GM23338 (cell line): Measurements from ENCODE around the gene CSTF1. TPM values are rescaled to one million over a fixed set of nuclear protein-coding genes. Genes with fewer than 3 reads are reported as not detected.

ENCODE experiments used
- ATAC-seq: fragments of 200-7000 bp; cut with Tn5 transposase; 3 replicates; pipeline ENCODE4 v1.9.1; 2020
- DNase-seq: peaks from one replicate; pipeline ENCODE4 v3.0.0-alpha.2; 2015; ENCODE audit warnings: low spot score
- H2AFZ ChIP-seq: fragments of 200-600 bp; sonication (generic); 2 replicates; pipeline ENCODE4 v1.8.0; 2016; ENCODE audit warnings: antibody characterized with exemption, mild to moderate bottlenecking, moderate library complexity
- H3F3A ChIP-seq: fragments of 200-600 bp; sonication (generic); replicated peaks from 2 replicates; pipeline ENCODE4 v1.8.0; 2017; ENCODE audit warnings: antibody characterized with exemption, mixed run types, low read depth
- H3K27ac ChIP-seq: fragments of 200-600 bp; sonication (generic); 2 replicates; pipeline ENCODE4 v1.6.1; 2016; ENCODE audit warnings: low read depth
- H3K27me3 ChIP-seq: fragments of 200-600 bp; sonication (generic); 2 replicates; pipeline ENCODE4 v1.8.0; 2016; ENCODE audit warnings: mild to moderate bottlenecking, mixed run types, moderate library complexity; ENCODE audit not compliant: insufficient read depth
- H3K36me3 ChIP-seq: fragments of 200-600 bp; sonication (generic); 2 replicates; pipeline ENCODE4 v1.8.0; 2016; ENCODE audit warnings: mild to moderate bottlenecking; ENCODE audit not compliant: insufficient read depth
- H3K4me1 ChIP-seq: fragments of 200-600 bp; sonication (generic); 2 replicates; pipeline ENCODE4 v1.8.0; 2016; ENCODE audit warnings: mild to moderate bottlenecking, moderate library complexity; ENCODE audit not compliant: insufficient read depth
- H3K4me2 ChIP-seq: fragments of 200-600 bp; sonication (generic); 2 replicates; pipeline ENCODE4 v1.7.1; 2017; ENCODE audit warnings: mixed run types
- H3K4me3 ChIP-seq: fragments of 200-600 bp; sonication (generic); 2 replicates; pipeline ENCODE4 v1.6.1; 2016; ENCODE audit warnings: mixed run types
- H3K79me2 ChIP-seq: fragments of 200-600 bp; sonication (generic); replicated peaks from 2 replicates; pipeline ENCODE4 v1.8.0; 2017; ENCODE audit warnings: mild to moderate bottlenecking; ENCODE audit not compliant: insufficient read depth
- H3K9me2 ChIP-seq: fragments of 200-600 bp; sonication (generic); 2 replicates; pipeline ENCODE4 v1.8.0; 2017; ENCODE audit not compliant: insufficient read depth
- H4K20me1 ChIP-seq: fragments of 200-600 bp; sonication (generic); replicated peaks from 2 replicates; pipeline ENCODE4 v1.8.0; 2017; ENCODE audit warnings: mild to moderate bottlenecking; ENCODE audit not compliant: insufficient read depth
- H3K27ac Mint-ChIP-seq: 2 replicates; pipeline ENCODE4 v1.8.0; 2020; ENCODE audit warnings: inconsistent platforms, mild to moderate bottlenecking, moderate library complexity, mixed read lengths
- H3K27me3 Mint-ChIP-seq: 3 replicates; pipeline ENCODE4 v1.8.0; 2022; ENCODE audit warnings: low read depth, mild to moderate bottlenecking, moderate library complexity, mixed read lengths, inconsistent platforms; ENCODE audit not compliant: insufficient read depth, poor library complexity
- H3K36me3 Mint-ChIP-seq: 3 replicates; pipeline ENCODE4 v1.8.0; 2021; ENCODE audit warnings: low read depth, mild to moderate bottlenecking, inconsistent platforms, moderate library complexity, mixed read lengths
- H3K4me1 Mint-ChIP-seq: 3 replicates; pipeline ENCODE4 v1.8.0; 2020; ENCODE audit warnings: mild to moderate bottlenecking, inconsistent platforms, mixed read lengths
- H3K4me3 Mint-ChIP-seq: 3 replicates; pipeline ENCODE4 v1.8.0; 2021; ENCODE audit warnings: moderate library complexity, mild to moderate bottlenecking, inconsistent platforms, mixed read lengths
- H3K9me3 Mint-ChIP-seq: 3 replicates; pipeline ENCODE4 v1.8.0; 2020; ENCODE audit warnings: moderate library complexity, mild to moderate bottlenecking, inconsistent platforms, mixed read lengths
- CREB1 ChIP-seq: fragments of 250-450 bp; sonication (Bioruptor Pico); IDR thresholded peaks from 2 replicates; pipeline ENCODE4 v1.5.0; 2020; ENCODE audit warnings: low read depth, mild to moderate bottlenecking, moderate library complexity
- ETS1 ChIP-seq: IDR thresholded peaks from 2 replicates; pipeline ENCODE4 v1.6.1; 2016; ENCODE audit warnings: antibody characterized with exemption
- EZH2phosphoT487 ChIP-seq: fragments of 200-600 bp; sonication (generic); IDR thresholded peaks from one replicate; pipeline ENCODE4 v1.8.1; 2018; ENCODE audit warnings: antibody characterized with exemption; ENCODE audit not compliant: unreplicated experiment
- POLR2AphosphoS5 ChIP-seq: IDR thresholded peaks from 2 replicates; pipeline ENCODE4 v1.6.1; 2016; ENCODE audit warnings: antibody characterized with exemption, low read depth
- REST ChIP-seq: IDR thresholded peaks from one replicate; pipeline ENCODE4 v1.6.1; 2018; ENCODE audit warnings: antibody characterized with exemption; ENCODE audit not compliant: unreplicated experiment
- ZNF331 ChIP-seq: fragments of 250-450 bp; sonication (Bioruptor Pico); IDR thresholded peaks from 2 replicates; pipeline ENCODE4 v1.5.0; 2020; ENCODE audit warnings: low read depth, mild to moderate bottlenecking, moderate library complexity
- polyA plus RNA-seq: library from polyadenylated mRNA; unstranded; fragments of >200 nt; fragmentation: Nextera tagmentation; extraction: Ambion mirVana; gene quantifications from 2 replicates; pipeline ENCODE4 v1.2.1, GENCODE V29; 2016
- total RNA-seq: library from RNA; depleted of rRNA; stranded (reverse); fragments of >200 nt; shearing (Covaris generic); gene quantifications from 2 replicates; pipeline ENCODE4 v1.2.3, GENCODE V29; 2014
- TF ChIP-seq, protein P1 (sequence below): fragments of 250-450 bp; sonication (Bioruptor Pico); IDR thresholded peaks from 2 replicates; pipeline ENCODE4 v1.5.0; 2020; ENCODE audit warnings: mild to moderate bottlenecking, moderate library complexity

The CSTF1 gene
- total and polyA plus RNA-seq, 2 experiments from 2014 or later: 21.5 to 62.3 TPM

DNA sequence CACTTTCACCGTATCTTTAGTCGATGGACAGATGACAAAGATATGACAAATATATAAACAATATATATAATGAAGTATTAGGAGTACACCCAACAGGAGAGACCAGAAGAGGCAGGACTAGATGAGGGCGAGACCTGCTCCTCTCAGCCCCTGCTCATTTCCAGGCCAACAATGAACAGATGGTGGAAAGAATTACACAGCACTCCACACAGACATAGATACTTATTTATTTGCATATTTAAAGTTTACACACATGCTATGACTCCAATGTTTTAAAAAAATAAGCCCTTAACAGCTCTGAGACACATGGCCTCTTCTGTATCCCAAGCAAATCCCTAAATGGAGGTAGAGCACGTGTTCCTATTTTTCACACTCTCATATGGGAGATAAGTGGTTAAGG is 23.3 kb upstream of the CSTF1 start (continued):
- TF ChIP-seq REST (no peak), EZH2phosphoT487 (no peak), POLR2AphosphoS5 (no peak), ZNF331 (CRISPR knock-in tag) (no peak), ETS1 (no peak), CREB1 (CRISPR knock-in tag) (no peak)

DNA sequence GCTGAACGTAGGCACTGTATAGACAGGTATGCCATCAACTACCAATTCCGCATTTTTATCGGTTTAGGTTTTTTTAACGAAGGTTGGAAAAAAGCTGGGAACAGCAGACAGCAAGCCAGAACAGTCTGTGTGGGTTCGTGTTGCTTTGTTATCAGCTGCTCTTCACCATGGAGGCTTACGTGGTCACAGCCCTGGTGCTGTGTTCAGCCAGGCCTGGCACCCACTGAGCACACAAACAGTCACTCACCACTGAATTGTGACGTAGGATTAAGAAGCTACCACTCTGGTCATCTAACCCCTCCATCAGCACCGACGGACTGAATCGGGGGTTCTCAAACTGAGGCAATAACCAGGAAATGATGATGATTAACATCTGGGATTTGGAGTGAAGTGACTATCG is 20.5 kb upstream of the CSTF1 start:
- no peaks in the 10 kb centered on the region for H3K9me3 Mint-ChIP-seq
- H3K36me3 Mint-ChIP-seq: peaks cover 66% of the 10 kb centered on the region
- H3K27me3 ChIP-seq: no peaks in the 10 kb centered on the region
- peaks cover 39% of the 10 kb centered on the region for H4K20me1 ChIP-seq
- peaks cover 37% of the 10 kb centered on the region for H3K36me3 ChIP-seq
- no peak for ATAC-seq
- no peak overlapping the region for H3K27ac Mint-ChIP-seq
- no peak overlapping the region for H3K4me3 ChIP-seq
- H3K9me2 ChIP-seq: no peaks in the 10 kb centered on the region
- H2AFZ ChIP-seq: no peak overlapping the region
- peaks cover 4% of the 10 kb centered on the region for H3K27me3 Mint-ChIP-seq
- no peak overlapping the region for H3K4me3 Mint-ChIP-seq
- H3K4me2 ChIP-seq: no peak overlapping the region
- DNase-seq: no peak
- no peak overlapping the region for H3K27ac ChIP-seq
- H3K4me1 ChIP-seq: no peaks in the 10 kb centered on the region
- H3F3A ChIP-seq: no peaks in the 10 kb centered on the region; the same call in 1 of the 2 replicates
- H3K4me1 Mint-ChIP-seq: no peaks in the 10 kb centered on the region
- H3K79me2 ChIP-seq: peaks cover 53% of the 10 kb centered on the region
- TF ChIP-seq EZH2phosphoT487 (no peak), ETS1 (no peak)
- TF ChIP-seq, protein P1, sequence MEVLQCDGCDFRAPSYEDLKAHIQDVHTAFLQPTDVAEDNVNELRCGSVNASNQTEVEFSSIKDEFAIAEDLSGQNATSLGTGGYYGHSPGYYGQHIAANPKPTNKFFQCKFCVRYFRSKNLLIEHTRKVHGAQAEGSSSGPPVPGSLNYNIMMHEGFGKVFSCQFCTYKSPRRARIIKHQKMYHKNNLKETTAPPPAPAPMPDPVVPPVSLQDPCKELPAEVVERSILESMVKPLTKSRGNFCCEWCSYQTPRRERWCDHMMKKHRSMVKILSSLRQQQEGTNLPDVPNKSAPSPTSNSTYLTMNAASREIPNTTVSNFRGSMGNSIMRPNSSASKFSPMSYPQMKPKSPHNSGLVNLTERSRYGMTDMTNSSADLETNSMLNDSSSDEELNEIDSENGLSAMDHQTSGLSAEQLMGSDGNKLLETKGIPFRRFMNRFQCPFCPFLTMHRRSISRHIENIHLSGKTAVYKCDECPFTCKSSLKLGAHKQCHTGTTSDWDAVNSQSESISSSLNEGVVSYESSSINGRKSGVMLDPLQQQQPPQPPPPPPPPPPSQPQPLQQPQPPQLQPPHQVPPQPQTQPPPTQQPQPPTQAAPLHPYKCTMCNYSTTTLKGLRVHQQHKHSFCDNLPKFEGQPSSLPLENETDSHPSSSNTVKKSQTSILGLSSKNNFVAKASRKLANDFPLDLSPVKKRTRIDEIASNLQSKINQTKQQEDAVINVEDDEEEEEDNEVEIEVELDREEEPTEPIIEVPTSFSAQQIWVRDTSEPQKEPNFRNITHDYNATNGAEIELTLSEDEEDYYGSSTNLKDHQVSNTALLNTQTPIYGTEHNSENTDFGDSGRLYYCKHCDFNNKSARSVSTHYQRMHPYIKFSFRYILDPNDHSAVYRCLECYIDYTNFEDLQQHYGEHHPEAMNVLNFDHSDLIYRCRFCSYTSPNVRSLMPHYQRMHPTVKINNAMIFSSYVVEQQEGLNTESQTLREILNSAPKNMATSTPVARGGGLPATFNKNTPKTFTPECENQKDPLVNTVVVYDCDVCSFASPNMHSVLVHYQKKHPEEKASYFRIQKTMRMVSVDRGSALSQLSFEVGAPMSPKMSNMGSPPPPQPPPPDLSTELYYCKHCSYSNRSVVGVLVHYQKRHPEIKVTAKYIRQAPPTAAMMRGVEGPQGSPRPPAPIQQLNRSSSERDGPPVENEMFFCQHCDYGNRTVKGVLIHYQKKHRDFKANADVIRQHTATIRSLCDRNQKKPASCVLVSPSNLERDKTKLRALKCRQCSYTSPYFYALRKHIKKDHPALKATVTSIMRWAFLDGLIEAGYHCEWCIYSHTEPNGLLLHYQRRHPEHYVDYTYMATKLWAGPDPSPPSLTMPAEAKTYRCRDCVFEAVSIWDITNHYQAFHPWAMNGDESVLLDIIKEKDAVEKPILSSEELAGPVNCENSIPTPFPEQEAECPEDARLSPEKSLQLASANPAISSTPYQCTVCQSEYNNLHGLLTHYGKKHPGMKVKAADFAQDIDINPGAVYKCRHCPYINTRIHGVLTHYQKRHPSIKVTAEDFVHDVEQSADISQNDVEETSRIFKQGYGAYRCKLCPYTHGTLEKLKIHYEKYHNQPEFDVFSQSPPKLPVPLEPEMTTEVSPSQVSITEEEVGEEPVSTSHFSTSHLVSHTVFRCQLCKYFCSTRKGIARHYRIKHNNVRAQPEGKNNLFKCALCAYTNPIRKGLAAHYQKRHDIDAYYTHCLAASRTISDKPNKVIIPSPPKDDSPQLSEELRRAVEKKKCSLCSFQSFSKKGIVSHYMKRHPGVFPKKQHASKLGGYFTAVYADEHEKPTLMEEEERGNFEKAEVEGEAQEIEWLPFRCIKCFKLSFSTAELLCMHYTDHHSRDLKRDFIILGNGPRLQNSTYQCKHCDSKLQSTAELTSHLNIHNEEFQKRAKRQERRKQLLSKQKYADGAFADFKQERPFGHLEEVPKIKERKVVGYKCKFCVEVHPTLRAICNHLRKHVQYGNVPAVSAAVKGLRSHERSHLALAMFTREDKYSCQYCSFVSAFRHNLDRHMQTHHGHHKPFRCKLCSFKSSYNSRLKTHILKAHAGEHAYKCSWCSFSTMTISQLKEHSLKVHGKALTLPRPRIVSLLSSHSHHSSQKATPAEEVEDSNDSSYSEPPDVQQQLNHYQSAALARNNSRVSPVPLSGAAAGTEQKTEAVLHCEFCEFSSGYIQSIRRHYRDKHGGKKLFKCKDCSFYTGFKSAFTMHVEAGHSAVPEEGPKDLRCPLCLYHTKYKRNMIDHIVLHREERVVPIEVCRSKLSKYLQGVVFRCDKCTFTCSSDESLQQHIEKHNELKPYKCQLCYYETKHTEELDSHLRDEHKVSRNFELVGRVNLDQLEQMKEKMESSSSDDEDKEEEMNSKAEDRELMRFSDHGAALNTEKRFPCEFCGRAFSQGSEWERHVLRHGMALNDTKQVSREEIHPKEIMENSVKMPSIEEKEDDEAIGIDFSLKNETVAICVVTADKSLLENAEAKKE: no peak
